Measurements from ENCODE around the gene TBC1D5. TPM values are rescaled to one million over a fixed set of nuclear protein-coding genes. Genes with fewer than 3 reads are reported as not detected.
"Not testable (repeated sequence)": the region's sequence is repeated elsewhere in the genome, so short reads cannot be mapped to it uniquely, and the experiment has no call there.

TBC1D5 gene
- total RNA-seq, 2 donors from 2014 or later: 46.8 to 71.1 TPM

DNA sequence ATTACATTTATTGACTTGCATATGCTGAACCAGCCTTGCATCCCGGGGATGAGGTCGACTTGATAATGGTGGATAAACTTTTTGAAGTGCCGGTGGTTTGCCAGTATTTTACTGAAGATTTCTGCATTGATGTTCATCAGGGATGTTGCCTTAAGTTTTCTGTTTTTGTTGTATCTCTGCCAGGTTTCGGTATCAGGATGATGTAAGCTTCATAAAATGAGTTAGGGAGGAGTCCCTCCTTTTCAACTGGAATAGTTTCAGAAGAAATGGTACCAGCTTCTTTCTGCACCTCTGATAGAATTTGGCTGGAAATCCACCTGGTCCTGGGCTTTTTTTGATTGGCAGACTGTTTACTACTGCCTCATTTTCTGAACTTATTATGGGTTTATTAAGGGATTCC, 250.8 kb downstream of the TBC1D5 start:
- intact Hi-C loops (cut with DNase I): no loop called here
- TF ChIP-seq POLR2A (IDR thresholded peaks at IDR 0.05): no peak
- TF ChIP-seq, protein P1, sequence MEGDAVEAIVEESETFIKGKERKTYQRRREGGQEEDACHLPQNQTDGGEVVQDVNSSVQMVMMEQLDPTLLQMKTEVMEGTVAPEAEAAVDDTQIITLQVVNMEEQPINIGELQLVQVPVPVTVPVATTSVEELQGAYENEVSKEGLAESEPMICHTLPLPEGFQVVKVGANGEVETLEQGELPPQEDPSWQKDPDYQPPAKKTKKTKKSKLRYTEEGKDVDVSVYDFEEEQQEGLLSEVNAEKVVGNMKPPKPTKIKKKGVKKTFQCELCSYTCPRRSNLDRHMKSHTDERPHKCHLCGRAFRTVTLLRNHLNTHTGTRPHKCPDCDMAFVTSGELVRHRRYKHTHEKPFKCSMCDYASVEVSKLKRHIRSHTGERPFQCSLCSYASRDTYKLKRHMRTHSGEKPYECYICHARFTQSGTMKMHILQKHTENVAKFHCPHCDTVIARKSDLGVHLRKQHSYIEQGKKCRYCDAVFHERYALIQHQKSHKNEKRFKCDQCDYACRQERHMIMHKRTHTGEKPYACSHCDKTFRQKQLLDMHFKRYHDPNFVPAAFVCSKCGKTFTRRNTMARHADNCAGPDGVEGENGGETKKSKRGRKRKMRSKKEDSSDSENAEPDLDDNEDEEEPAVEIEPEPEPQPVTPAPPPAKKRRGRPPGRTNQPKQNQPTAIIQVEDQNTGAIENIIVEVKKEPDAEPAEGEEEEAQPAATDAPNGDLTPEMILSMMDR (IDR thresholded peaks at IDR 0.05): no peak
- WGBS, 2 donors: 76 to 78% methylated on average over 4 of the region's 4 CpGs
- H3K4me1 ChIP-seq: no peaks in the 10 kb centered on the region
- H3K27ac ChIP-seq: no peak overlapping the region
- ATAC-seq: no peak
- H3K27me3 ChIP-seq: no peaks in the 10 kb centered on the region
- no peaks in the 10 kb centered on the region for H3K9me3 ChIP-seq
- DNase-seq: no peak
- H3K36me3 ChIP-seq (replicated peaks in 1 of 2; ENCODE audit: insufficient read depth in 1 of 2, low read depth in 2 of 2): no peaks in the 10 kb centered on the region
- H3K4me3 ChIP-seq: no peak overlapping the region

- H3K27ac ChIP-seq; H3K9me3 ChIP-seq; H3K36me3 ChIP-seq (replicated peaks in 1 of 2; ENCODE audit: insufficient read depth in 1 of 2, low read depth in 2 of 2); DNase-seq; ATAC-seq; H3K27me3 ChIP-seq; H3K4me3 ChIP-seq; H3K4me1 ChIP-seq; intact Hi-C loops (cut with DNase I): not testable (repeated sequence)
- WGBS, 2 donors: 86 to 92% methylated on average over 1 of the region's 1 CpG
Observed at GRCh38 chr3:17491190-17491589, 251.2 kb downstream of the TBC1D5 start.

- Histone ChIP-seq H3K9me3 (no peaks in the 10 kb centered on the region), H3K4me1 (no peaks in the 10 kb centered on the region), H3K27me3 (no peaks in the 10 kb centered on the region), H3K36me3 (replicated peaks in 1 of 2; ENCODE audit: insufficient read depth in 1 of 2, low read depth in 2 of 2) (no peaks in the 10 kb centered on the region), H3K4me3 (no peak overlapping the region), H3K27ac (no peak overlapping the region)
- DNase-seq: no peak
- ATAC-seq: no peak
- no peak for TF ChIP-seq POLR2A (IDR thresholded peaks at IDR 0.05)
- TF ChIP-seq, protein P1 (IDR thresholded peaks at IDR 0.05): no peak
- intact Hi-C loops (cut with DNase I): no loop called here
Observed at GRCh38 chr3:17489139-17489538, 253.3 kb downstream of the TBC1D5 start.

GRCh38 chr3:17481116-17481515, 261.3 kb downstream of the TBC1D5 start:
- no peak for TF ChIP-seq POLR2A (IDR thresholded peaks at IDR 0.05)
- TF ChIP-seq, protein P1 (IDR thresholded peaks at IDR 0.05): no peak
- peak in 2 of 4 donors; percentile 22 to 35 for DNase-seq
- H3K27ac ChIP-seq: no peak overlapping the region
- no peaks in the 10 kb centered on the region for H3K9me3 ChIP-seq
- ATAC-seq: no peak
- no peaks in the 10 kb centered on the region for H3K4me1 ChIP-seq
- 84 to 97% methylated on average over 9 to 10 of the region's 10 CpGs for whole genome bisulfite sequencing, 2 donors
- H3K4me3 ChIP-seq: no peak overlapping the region
- H3K27me3 ChIP-seq: no peaks in the 10 kb centered on the region
- no peaks in the 10 kb centered on the region for H3K36me3 ChIP-seq (replicated peaks in 1 of 2; ENCODE audit: insufficient read depth in 1 of 2, low read depth in 2 of 2)
- intact Hi-C loops (cut with DNase I): no loop called here

DNA sequence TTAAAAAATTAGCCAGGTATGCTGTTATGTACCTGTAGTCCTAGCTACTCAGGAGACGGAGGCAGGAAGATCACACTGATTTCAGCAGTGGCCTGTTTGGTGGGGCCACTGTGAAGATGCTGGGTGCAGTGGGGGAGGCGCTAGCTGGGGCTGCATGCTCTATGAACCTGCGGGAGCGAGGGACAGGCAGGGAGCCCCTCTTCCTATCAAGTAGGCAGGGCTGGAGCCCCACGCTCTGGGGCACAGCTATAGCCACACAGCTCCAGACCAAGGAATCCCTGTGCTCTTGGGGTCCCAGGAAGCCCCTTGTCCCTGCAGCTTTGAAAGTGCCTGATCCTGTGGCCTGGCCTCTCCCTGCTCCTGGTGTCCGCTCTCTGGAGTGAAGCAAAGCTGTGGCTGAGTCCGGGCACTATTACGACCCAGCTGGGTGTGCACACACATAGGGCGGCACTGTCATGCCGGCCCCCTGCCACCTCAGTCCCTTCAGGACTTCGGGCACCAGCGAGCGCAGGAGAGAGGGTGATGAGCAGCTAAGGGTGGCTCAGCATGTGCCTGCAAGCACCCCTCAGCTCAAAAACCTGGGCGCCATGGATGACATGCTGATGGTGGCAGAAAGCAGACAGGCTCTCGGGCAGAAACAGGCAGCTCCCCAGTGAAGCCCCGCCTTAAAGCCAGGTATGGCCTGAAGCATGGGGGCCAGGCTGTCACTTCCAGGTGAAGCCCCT, 262.6 kb downstream of the TBC1D5 start:
- no peak for TF ChIP-seq POLR2A (IDR thresholded peaks at IDR 0.05)
- TF ChIP-seq, protein P1 (IDR thresholded peaks at IDR 0.05): no peak
- ATAC-seq: no peak

More for the DNA sequence above, 262.6 kb downstream of the TBC1D5 start:
- no peak for DNase-seq
- no peaks in the 10 kb centered on the region for H3K9me3 ChIP-seq
- H3K4me1 ChIP-seq: no peaks in the 10 kb centered on the region
- H3K36me3 ChIP-seq (replicated peaks in 1 of 2; ENCODE audit: insufficient read depth in 1 of 2, low read depth in 2 of 2): no peaks in the 10 kb centered on the region
- intact Hi-C loops (cut with DNase I): no loop called here
- H3K4me3 ChIP-seq: no peak overlapping the region
- 95 to 98% methylated on average over 6 to 16 of the region's 16 CpGs for WGBS, 2 donors
- H3K27me3 ChIP-seq: no peaks in the 10 kb centered on the region
- no peak overlapping the region for H3K27ac ChIP-seq
